AG09319 (cell line): ENCODE data around the gene CHRNA4.
"Not testable (repeated sequence)": the region's sequence is repeated elsewhere in the genome, so short reads cannot be mapped to it uniquely, and the experiment has no call there.

ENCODE experiments used
- DNase-seq: peaks from one replicate; pipeline ENCODE4 v3.0.0-alpha.2; 2010; ENCODE audit warnings: low read depth; ENCODE audit errors: extremely low read depth
- TF ChIP-seq, protein P1 (sequence below): IDR thresholded peaks from 2 replicates; pipeline ENCODE4 v1.5.1; 2011; ENCODE audit warnings: low read depth, mild to moderate bottlenecking, inconsistent platforms, low read length, moderate library complexity

The CHRNA4 gene

GRCh38 chr20:63311186-63311832 lies 49.8 kb downstream of the CHRNA4 start:
- DNase-seq = no peak
- TF ChIP-seq, protein P1, sequence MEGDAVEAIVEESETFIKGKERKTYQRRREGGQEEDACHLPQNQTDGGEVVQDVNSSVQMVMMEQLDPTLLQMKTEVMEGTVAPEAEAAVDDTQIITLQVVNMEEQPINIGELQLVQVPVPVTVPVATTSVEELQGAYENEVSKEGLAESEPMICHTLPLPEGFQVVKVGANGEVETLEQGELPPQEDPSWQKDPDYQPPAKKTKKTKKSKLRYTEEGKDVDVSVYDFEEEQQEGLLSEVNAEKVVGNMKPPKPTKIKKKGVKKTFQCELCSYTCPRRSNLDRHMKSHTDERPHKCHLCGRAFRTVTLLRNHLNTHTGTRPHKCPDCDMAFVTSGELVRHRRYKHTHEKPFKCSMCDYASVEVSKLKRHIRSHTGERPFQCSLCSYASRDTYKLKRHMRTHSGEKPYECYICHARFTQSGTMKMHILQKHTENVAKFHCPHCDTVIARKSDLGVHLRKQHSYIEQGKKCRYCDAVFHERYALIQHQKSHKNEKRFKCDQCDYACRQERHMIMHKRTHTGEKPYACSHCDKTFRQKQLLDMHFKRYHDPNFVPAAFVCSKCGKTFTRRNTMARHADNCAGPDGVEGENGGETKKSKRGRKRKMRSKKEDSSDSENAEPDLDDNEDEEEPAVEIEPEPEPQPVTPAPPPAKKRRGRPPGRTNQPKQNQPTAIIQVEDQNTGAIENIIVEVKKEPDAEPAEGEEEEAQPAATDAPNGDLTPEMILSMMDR = no peak

- DNase-seq = no peak
- TF ChIP-seq, protein P1 = no peak
Observed at GRCh38 chr20:63310265-63310991, 50.7 kb downstream of the CHRNA4 start.

DNA sequence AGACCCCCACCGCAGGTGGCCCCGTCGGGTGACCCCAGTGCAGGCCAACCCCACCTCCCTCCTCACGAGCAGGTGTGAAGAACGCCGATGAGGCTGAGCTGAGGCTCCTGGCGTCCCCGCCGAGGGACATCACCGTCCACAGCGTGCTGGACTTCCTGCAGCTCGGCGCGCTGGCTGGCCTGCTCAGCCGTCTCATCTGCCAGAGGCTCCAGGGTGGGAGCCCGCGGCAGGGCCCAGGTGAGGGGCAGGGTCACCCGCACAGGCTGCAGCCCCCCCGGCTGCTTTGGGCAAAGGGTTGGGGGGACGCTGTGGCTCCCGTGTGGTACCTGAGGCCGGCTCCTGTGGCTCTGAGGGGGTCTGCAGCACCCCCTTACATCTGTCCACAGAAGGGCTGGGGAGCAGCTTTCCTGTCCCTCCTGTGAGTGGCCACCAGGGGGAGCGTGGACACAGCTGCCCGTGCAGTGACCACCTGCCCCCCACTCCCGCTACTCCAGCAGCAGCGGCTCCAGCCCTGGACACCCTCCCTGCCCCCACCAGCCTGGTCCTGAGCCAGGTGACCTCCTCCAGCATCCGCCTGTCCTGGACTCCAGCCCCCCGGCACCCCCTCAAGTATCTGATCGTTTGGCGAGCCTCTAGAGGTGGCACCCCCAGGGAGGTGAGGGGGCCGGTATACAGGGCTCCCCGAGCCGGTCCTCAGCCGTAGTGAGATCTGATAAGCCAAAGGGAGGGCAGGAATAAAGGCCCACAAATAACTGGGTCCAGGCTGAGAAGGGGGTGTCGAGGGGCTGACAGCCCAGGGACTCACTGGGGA lies 51.7 kb downstream of the CHRNA4 start:
- no peak for DNase-seq
- TF ChIP-seq, protein P1 = peak; percentile 82

DNA sequence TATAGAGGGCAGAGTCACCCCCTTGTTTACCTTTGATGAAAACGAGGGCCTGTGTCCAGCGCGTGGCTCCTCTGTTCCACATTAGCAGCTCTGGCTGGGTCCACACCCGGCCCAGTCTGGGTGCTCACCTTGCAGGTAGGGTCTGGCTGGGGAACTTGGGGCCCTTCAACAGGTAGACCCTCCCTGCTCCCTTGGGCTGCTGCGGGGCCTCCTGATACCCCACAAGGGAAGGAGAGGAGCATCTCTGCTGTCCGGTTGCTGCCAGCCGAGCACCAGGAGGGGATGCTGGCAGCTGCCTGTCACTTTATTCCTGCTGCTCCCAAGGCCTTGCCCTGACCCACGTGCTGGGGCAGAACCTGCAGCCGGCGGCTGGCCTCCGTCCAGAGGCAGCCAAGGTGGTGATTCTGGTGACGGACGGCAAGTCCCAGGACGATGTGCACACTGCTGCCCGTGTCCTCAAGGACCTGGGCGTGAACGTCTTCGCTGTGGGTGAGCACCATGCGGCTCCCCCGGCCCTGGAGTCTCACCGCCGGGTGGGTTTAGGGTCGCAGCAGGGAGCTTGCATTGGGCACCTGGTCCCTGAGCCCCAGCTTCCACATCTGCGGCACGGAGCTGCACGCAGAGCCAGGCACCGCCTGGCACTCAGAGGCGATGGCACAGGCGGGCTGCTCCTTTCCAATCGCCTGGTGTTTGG lies 52.8 kb downstream of the CHRNA4 start:
- TF ChIP-seq, protein P1 = no peak
- DNase-seq = no peak

DNA sequence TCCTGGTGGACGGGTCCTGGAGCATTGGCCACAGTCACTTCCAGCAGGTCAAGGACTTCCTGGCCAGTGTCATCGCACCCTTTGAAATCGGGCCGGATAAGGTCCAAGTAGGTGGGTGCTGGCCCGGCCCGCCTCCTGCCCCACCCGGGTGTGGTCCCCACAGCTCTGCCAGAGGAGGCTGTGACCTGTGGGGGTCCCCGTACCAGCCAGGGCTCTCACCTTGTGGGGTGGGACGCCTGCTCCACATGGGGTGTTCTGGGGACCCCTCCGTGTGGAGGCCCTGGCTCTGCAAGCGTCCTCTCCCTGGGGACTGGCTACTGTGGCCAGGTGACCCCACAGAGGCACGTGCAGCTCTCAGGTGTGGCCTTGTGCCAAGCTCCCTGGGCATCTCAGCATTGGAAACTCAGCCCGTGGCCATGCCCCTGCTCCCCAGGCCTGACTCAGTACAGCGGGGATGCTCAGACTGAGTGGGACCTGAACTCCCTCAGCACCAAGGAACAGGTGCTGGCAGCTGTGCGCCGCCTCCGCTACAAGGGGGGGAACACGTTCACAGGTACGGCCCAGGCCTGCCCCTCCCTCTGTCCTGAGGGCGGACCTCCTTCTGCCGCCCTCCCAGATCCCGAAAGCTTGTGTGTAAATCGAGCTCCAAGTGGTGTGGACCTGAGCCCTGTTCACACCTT lies 53.5 kb downstream of the CHRNA4 start:
- no peak for DNase-seq
- TF ChIP-seq, protein P1 = no peak

DNA sequence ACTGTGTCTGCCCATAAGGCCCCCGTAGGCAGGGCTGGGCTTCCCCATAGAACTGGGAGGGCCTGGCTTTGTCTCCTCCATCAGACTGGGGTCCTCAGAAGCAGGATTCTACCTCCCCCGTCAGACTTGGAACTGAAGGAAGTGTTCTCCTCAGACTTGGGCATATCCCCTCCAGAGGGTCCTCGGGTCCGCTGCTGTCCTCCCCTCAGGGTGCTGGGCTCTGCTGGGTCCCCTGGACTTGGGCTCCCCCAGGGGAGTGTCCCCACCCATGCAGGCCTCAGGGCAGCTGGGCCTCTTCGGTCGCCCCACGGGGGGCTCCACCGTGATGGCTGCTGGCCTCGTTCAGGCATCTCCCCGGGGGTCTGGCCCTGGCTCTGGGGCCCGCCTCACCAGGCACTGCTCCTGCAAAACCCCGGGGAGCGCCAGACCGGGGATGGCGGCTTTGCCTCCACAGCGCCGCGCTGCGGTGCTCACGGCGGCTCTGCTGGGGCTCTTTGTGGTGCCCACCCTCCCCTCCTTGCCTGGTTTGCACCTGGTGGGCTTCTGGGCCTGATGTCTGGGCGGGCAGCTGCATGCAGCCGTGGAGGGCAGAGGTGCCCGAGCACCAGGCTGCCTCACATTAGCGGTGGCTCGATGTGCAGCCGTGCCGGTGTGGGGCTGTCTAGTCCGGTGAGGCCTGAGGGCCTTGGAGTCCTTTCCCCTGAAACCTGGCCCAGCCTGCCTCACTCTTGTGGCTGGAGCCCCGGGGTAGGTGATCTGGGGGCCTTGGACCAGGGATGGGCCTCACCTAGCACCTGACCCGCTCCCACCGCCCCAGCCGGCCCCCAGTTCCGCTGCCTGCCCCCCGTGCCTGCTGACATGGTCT lies 54.2 kb downstream of the CHRNA4 start:
- TF ChIP-seq, protein P1 = no peak
- no peak for DNase-seq

DNA sequence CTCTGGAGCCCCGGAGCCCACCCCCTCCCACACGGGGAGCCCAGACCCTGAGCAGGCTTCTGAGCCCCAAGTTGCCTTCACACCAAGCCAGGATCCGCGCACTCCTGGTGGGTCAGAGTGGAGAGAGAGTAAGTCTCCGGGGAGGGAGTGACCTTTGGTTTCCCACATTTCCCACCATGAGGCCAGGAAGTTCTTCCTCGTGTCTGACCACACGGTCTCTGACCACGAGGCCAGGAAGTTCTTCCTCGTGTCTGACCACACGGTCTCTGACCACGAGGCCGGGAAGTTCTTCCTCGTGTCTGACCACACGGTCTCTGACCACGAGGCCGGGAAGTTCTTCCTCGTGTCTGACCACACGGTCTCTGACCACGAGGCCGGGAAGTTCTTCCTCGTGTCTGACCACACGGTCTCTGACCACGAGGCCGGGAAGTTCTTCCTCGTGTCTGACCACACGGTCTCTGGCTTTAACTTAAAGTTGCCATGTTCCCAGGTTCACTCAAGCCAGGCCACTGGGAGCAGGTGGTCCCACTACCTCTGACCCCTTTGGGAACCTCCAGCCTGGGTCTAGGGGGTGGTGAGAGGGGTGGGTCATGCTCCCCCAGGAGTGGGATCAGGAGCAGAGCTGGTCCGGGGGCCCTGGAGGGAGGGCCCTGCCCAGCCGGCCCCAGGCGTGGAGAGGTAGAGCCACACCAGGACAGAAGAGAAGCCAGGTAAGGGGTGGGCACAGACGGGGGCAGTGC lies 55.0 kb downstream of the CHRNA4 start:
- DNase-seq = not testable (repeated sequence)
